PC-9 (cell line): Measurements from ENCODE around the gene RXFP2.

Source experiments
- EZH2 ChIP-seq: fragments of 200-600 bp; sonication (generic); IDR thresholded peaks from 2 replicates; pipeline ENCODE4 v1.8.0; 2017; ENCODE audit warnings: antibody characterized with exemption, low read depth
- TF ChIP-seq, protein P1 (sequence below): fragments of 200-600 bp; sonication (generic); conservative IDR thresholded peaks from 2 replicates; pipeline ENCODE4 v1.6.1; 2017; ENCODE audit warnings: mixed run types, antibody characterized with exemption, mild to moderate bottlenecking, moderate library complexity

DNA sequence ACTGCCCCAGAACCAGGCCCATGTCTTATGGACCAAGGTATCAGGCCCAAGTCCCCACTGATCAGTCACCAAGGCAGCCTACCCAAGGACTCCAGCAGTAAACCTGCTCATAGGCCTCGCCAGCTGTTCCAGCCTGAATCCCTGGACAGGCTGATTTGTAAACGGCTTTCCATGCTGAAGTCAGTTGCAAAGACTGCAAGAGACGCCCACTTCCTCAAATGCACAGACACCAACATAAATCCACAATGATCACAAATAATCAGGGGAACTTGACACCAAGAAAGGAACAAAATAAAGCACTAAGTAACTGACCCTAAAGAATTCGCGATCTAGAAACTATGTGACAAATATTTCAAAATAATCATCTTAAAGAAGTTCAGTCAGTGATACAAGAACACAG, 75.2 kb downstream of the RXFP2 start:
- TF ChIP-seq, protein P1, sequence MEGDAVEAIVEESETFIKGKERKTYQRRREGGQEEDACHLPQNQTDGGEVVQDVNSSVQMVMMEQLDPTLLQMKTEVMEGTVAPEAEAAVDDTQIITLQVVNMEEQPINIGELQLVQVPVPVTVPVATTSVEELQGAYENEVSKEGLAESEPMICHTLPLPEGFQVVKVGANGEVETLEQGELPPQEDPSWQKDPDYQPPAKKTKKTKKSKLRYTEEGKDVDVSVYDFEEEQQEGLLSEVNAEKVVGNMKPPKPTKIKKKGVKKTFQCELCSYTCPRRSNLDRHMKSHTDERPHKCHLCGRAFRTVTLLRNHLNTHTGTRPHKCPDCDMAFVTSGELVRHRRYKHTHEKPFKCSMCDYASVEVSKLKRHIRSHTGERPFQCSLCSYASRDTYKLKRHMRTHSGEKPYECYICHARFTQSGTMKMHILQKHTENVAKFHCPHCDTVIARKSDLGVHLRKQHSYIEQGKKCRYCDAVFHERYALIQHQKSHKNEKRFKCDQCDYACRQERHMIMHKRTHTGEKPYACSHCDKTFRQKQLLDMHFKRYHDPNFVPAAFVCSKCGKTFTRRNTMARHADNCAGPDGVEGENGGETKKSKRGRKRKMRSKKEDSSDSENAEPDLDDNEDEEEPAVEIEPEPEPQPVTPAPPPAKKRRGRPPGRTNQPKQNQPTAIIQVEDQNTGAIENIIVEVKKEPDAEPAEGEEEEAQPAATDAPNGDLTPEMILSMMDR: no peak
- TF ChIP-seq EZH2: no peak
